Stimulated activated naive CD8-positive, alpha-beta T cell treated with anti-CD3 and anti-CD28 coated beads, Interleukin-15, Interleukin-2, amounts not matched to agents 100 U/mL and 50 U/mL, for 24 hours (primary cell): ENCODE results near the gene MRM2.

Experiments used
- ATAC-seq: fragments of 150-1000 bp; cut with Tn5 transposase; one replicate; pipeline ENCODE4 v1.10.0; 2021
- DNase-seq: peaks from one replicate; pipeline ENCODE4 v3.0.0; 2021

The MRM2 gene

DNA sequence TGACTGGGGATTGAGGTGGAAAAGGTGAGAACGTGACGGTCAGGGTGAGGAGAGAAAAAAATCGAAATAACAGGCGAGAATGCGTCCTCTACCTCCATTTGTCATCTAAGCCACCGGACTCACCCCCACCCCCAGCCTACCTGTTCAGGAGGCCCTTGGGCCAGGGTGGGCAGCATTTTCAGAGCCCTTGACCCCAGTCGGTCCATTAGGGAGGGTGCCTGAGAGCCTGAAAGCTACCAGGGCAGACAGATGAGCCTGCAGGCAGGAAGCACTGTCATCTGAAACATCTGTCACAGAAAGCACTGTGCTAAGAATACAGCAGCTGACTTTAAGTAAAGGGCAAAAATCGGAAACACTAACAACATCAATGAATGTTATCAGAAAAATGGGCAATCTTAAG is 56.3 kb downstream of the MRM2 start:
- DNase-seq (no peak), ATAC-seq (no peak)
